Measurements from ENCODE around the gene LRRC57.

LRRC57 gene

GRCh38 chr15:42582569-42583375 is 34.2 kb upstream of the LRRC57 start:
- Histone ChIP-seq H3K79me1 (ENCODE audit: low read depth, low read length) (peaks cover 4% of the 10 kb centered on the region), H2AK5ac (ENCODE audit: low read depth, low read length) (no peak overlapping the region), H2AFZ (ENCODE audit: low read length) (no peak overlapping the region), H3K9ac (ENCODE audit: low read depth, low read length, poor library complexity) (no peak overlapping the region), H2BK12ac (ENCODE audit: low read length) (no peak overlapping the region), H2BK5ac (ENCODE audit: low read length) (no peak overlapping the region), H3K9me3 (replicated peaks in 1 of 2; ENCODE audit: control insufficient read depth in 2 of 2, insufficient read depth in 1 of 2, low read depth in 1 of 2, low read length in 2 of 2) (peaks cover 0 to 7% of the 10 kb centered on the region in 2 donors), H3K4me2 (ENCODE audit: insufficient read depth, low read length, poor library complexity, severe bottlenecking) (no peak overlapping the region), H2BK15ac (ENCODE audit: low read length) (no peak overlapping the region), H3K36me3 (replicated peaks in 1 of 2; ENCODE audit: control insufficient read depth in 2 of 2, insufficient read depth in 2 of 2, low read length in 2 of 2) (peaks cover 3 to 27% of the 10 kb centered on the region in 2 donors), H3K27me3 (ENCODE audit: control insufficient read depth in 3 of 3, insufficient read depth in 3 of 3, low read depth in 1 of 3, low read length in 3 of 3) (peaks cover 0 to 10% (median 0%) of the 10 kb centered on the region in 3 experiments), H3K27ac (replicated peaks; ENCODE audit: low read length) (no peak overlapping the region), H4K8ac (ENCODE audit: low read depth, low read length) (no peak overlapping the region), H2BK120ac (ENCODE audit: low read depth, low read length) (no peak overlapping the region), H3K4ac (ENCODE audit: low read length) (no peak overlapping the region), H3K4me1 (ENCODE audit: control insufficient read depth in 2 of 2, insufficient read depth in 1 of 2, low read depth in 1 of 2, low read length in 2 of 2) (peaks cover 12 to 33% of the 10 kb centered on the region in 2 donors), H3K4me3 (ENCODE audit: low read length in 2 of 2) (no peak overlapping the region), H3K14ac (ENCODE audit: low read length) (no peak overlapping the region), H3K18ac (ENCODE audit: low read length) (no peak overlapping the region), H4K91ac (ENCODE audit: low read depth, low read length, poor library complexity) (no peak overlapping the region), H3K23ac (ENCODE audit: low read depth, low read length, poor library complexity) (no peak overlapping the region)
- no CpG with 5 or more reads among the region's 8 CpGs for WGBS, 2 donors (ENCODE audit: extremely low coverage in 2 of 2, insufficient read length in 2 of 2, insufficient replicate concordance in 1 of 2)
- no peak for DNase-seq (ENCODE audit: low spot score)

GRCh38 chr15:42581272-42581730 is 32.7 kb upstream of the LRRC57 start:
- Histone ChIP-seq H2AK5ac (ENCODE audit: low read depth, low read length) (no peak overlapping the region), H4K8ac (ENCODE audit: low read depth, low read length) (no peak overlapping the region), H3K14ac (ENCODE audit: low read length) (no peak overlapping the region), H3K4me2 (ENCODE audit: insufficient read depth, low read length, poor library complexity, severe bottlenecking) (peak overlapping the region; percentile 63), H3K4me3 (ENCODE audit: low read length in 2 of 2) (peak overlapping the region in 1 of 2 donors; percentile 71), H3K9ac (ENCODE audit: low read depth, low read length, poor library complexity) (peak overlapping the region; percentile 78), H2BK120ac (ENCODE audit: low read depth, low read length) (no peak overlapping the region), H2BK12ac (ENCODE audit: low read length) (no peak overlapping the region), H4K91ac (ENCODE audit: low read depth, low read length, poor library complexity) (no peak overlapping the region), H3K27me3 (ENCODE audit: control insufficient read depth in 3 of 3, insufficient read depth in 3 of 3, low read depth in 1 of 3, low read length in 3 of 3) (peaks cover 0 to 10% (median 0%) of the 10 kb centered on the region in 3 experiments), H3K9me3 (replicated peaks in 1 of 2; ENCODE audit: control insufficient read depth in 2 of 2, insufficient read depth in 1 of 2, low read depth in 1 of 2, low read length in 2 of 2) (peaks cover 0 to 7% of the 10 kb centered on the region in 2 donors), H3K27ac (replicated peaks; ENCODE audit: low read length) (no peak overlapping the region), H3K4me1 (ENCODE audit: control insufficient read depth in 2 of 2, insufficient read depth in 1 of 2, low read depth in 1 of 2, low read length in 2 of 2) (peaks cover 14 to 37% of the 10 kb centered on the region in 2 donors), H3K23ac (ENCODE audit: low read depth, low read length, poor library complexity) (peak overlapping the region; percentile 70), H3K18ac (ENCODE audit: low read length) (peak overlapping the region; percentile 55), H2BK15ac (ENCODE audit: low read length) (no peak overlapping the region), H3K4ac (ENCODE audit: low read length) (no peak overlapping the region), H3K36me3 (replicated peaks in 1 of 2; ENCODE audit: control insufficient read depth in 2 of 2, insufficient read depth in 2 of 2, low read length in 2 of 2) (peaks cover 3 to 17% of the 10 kb centered on the region in 2 donors), H3K79me1 (ENCODE audit: low read depth, low read length) (peaks cover 3% of the 10 kb centered on the region), H2BK5ac (ENCODE audit: low read length) (no peak overlapping the region), H2AFZ (ENCODE audit: low read length) (peak overlapping the region; percentile 89)
- DNase-seq (ENCODE audit: low spot score) = peak; percentile 70
- no CpG with 5 or more reads among the region's 37 CpGs for WGBS, 2 donors (ENCODE audit: extremely low coverage in 2 of 2, insufficient read length in 2 of 2, insufficient replicate concordance in 1 of 2)

- Histone ChIP-seq H2AFZ (ENCODE audit: low read length) (no peak overlapping the region), H3K27ac (replicated peaks; ENCODE audit: low read length) (no peak overlapping the region), H3K27me3 (ENCODE audit: control insufficient read depth in 3 of 3, insufficient read depth in 3 of 3, low read depth in 1 of 3, low read length in 3 of 3) (peaks cover 0 to 10% (median 0%) of the 10 kb centered on the region in 3 experiments), H3K9ac (ENCODE audit: low read depth, low read length, poor library complexity) (no peak overlapping the region), H3K4ac (ENCODE audit: low read length) (no peak overlapping the region), H3K23ac (ENCODE audit: low read depth, low read length, poor library complexity) (no peak overlapping the region), H3K9me3 (replicated peaks in 1 of 2; ENCODE audit: control insufficient read depth in 2 of 2, insufficient read depth in 1 of 2, low read depth in 1 of 2, low read length in 2 of 2) (peaks cover 0 to 5% of the 10 kb centered on the region in 2 donors), H2BK120ac (ENCODE audit: low read depth, low read length) (no peak overlapping the region), H3K4me2 (ENCODE audit: insufficient read depth, low read length, poor library complexity, severe bottlenecking) (no peak overlapping the region), H3K18ac (ENCODE audit: low read length) (no peak overlapping the region), H3K4me3 (ENCODE audit: low read length in 2 of 2) (no peak overlapping the region), H3K4me1 (ENCODE audit: control insufficient read depth in 2 of 2, insufficient read depth in 1 of 2, low read depth in 1 of 2, low read length in 2 of 2) (peaks cover 11 to 36% of the 10 kb centered on the region in 2 donors), H2BK5ac (ENCODE audit: low read length) (no peak overlapping the region), H4K91ac (ENCODE audit: low read depth, low read length, poor library complexity) (no peak overlapping the region), H2BK12ac (ENCODE audit: low read length) (no peak overlapping the region), H2BK15ac (ENCODE audit: low read length) (no peak overlapping the region), H3K36me3 (replicated peaks in 1 of 2; ENCODE audit: control insufficient read depth in 2 of 2, insufficient read depth in 2 of 2, low read length in 2 of 2) (no peaks in the 10 kb centered on the region), H3K14ac (ENCODE audit: low read length) (no peak overlapping the region), H3K79me1 (ENCODE audit: low read depth, low read length) (no peaks in the 10 kb centered on the region), H4K8ac (ENCODE audit: low read depth, low read length) (no peak overlapping the region), H2AK5ac (ENCODE audit: low read depth, low read length) (no peak overlapping the region)
- no peak for DNase-seq (ENCODE audit: low spot score)
- WGBS, 2 donors (ENCODE audit: extremely low coverage in 2 of 2, insufficient read length in 2 of 2, insufficient replicate concordance in 1 of 2) = no CpG with 5 or more reads among the region's 2 CpGs
Measured at GRCh38 chr15:42578984-42579537, 30.5 kb upstream of the LRRC57 start.

- no peak overlapping the region for H3K9ac ChIP-seq (ENCODE audit: low read depth, low read length, poor library complexity)
- H3K79me1 ChIP-seq (ENCODE audit: low read depth, low read length) = no peaks in the 10 kb centered on the region
- H3K27ac ChIP-seq (replicated peaks; ENCODE audit: low read length) = no peak overlapping the region
- no peak overlapping the region for H2AFZ ChIP-seq (ENCODE audit: low read length)
- no peak overlapping the region for H3K4ac ChIP-seq (ENCODE audit: low read length)
- peaks cover 5 to 21% of the 10 kb centered on the region in 2 donors for H3K4me1 ChIP-seq (ENCODE audit: control insufficient read depth in 2 of 2, insufficient read depth in 1 of 2, low read depth in 1 of 2, low read length in 2 of 2)
- H4K91ac ChIP-seq (ENCODE audit: low read depth, low read length, poor library complexity) = no peak overlapping the region
- peaks cover 0 to 5% of the 10 kb centered on the region in 2 donors for H3K9me3 ChIP-seq (replicated peaks in 1 of 2; ENCODE audit: control insufficient read depth in 2 of 2, insufficient read depth in 1 of 2, low read depth in 1 of 2, low read length in 2 of 2)
- no peaks in the 10 kb centered on the region for H3K36me3 ChIP-seq (replicated peaks in 1 of 2; ENCODE audit: control insufficient read depth in 2 of 2, insufficient read depth in 2 of 2, low read length in 2 of 2)
- WGBS, 2 donors (ENCODE audit: extremely low coverage in 2 of 2, insufficient read length in 2 of 2, insufficient replicate concordance in 1 of 2) = no CpG with 5 or more reads among the region's 1 CpG
- no peak for DNase-seq (ENCODE audit: low spot score)
- H2BK15ac ChIP-seq (ENCODE audit: low read length) = no peak overlapping the region
- H2BK5ac ChIP-seq (ENCODE audit: low read length) = no peak overlapping the region
- H4K8ac ChIP-seq (ENCODE audit: low read depth, low read length) = no peak overlapping the region
- H3K4me2 ChIP-seq (ENCODE audit: insufficient read depth, low read length, poor library complexity, severe bottlenecking) = no peak overlapping the region
- H2BK12ac ChIP-seq (ENCODE audit: low read length) = no peak overlapping the region
- H3K18ac ChIP-seq (ENCODE audit: low read length) = no peak overlapping the region
- H3K4me3 ChIP-seq (ENCODE audit: low read length in 2 of 2) = no peak overlapping the region
- H3K27me3 ChIP-seq (ENCODE audit: control insufficient read depth in 3 of 3, insufficient read depth in 3 of 3, low read depth in 1 of 3, low read length in 3 of 3) = peaks cover 0 to 7% (median 0%) of the 10 kb centered on the region in 3 experiments
- no peak overlapping the region for H2AK5ac ChIP-seq (ENCODE audit: low read depth, low read length)
- H2BK120ac ChIP-seq (ENCODE audit: low read depth, low read length) = no peak overlapping the region
- H3K14ac ChIP-seq (ENCODE audit: low read length) = no peak overlapping the region
- no peak overlapping the region for H3K23ac ChIP-seq (ENCODE audit: low read depth, low read length, poor library complexity)
Measured at GRCh38 chr15:42577514-42578031, 29.0 kb upstream of the LRRC57 start.

Measured in neuronal stem cell (in vitro differentiated cells).